Activated CD8-positive, alpha-beta memory T cell treated with anti-CD3 and anti-CD28 coated beads, Interleukin-2, amount 50 U/mL, for 24 hours (primary cell): ENCODE results near the gene PRKG1.
"Not testable (repeated sequence)": the region's sequence is repeated elsewhere in the genome, so short reads cannot be mapped to it uniquely, and the experiment has no call there.

Source experiments
- DNase-seq: peaks from one replicate; pipeline ENCODE4 v3.0.0-alpha.2; 2020; ENCODE audit errors: extremely low read depth

Gene PRKG1

DNA sequence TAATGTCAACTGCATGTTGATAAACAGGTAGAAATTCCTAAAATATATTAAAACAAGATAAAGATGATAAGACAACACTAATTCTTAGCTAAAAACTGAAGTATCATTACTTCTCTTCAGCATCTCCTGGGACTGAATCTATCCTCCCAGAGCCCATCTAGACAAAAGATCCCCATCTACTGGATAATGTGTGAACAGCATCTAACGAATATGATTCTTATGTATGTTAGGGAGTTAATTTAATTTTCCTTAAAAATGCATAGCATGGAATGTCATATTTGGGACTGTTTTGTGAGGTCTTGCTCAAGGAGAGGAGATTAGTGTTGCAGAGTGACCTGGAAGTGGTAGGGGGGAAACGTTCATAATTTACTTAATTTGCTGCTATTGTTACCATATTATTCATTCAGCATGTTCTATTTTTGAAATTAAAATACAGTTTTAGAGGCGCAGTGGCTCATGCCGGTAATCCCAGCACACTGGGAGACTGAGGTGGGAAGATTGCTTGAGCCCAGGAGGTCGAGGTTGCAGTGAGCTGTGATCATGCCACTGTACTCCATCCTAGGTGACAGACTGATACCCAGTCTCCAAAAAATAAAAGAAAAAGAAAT, 930.2 kb downstream of the PRKG1 start:
- no peak for DNase-seq

DNA sequence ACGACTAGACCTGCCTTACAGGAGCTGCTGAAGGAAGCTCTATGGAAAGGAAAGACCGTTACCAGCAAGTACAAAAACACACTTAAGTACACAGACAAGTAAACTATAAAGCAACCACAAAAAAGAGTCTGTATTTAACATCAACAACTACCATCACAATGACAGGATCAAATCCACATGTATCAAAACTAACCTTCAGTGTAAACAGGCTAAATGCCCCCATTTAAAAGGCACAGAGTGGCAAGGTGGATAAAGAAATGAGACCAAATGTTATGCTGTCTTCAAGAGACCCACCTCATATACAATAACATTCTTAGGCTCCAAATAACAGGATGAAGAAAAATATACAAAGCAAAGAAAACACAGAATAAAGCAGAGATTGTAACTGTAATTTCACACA, 932.8 kb downstream of the PRKG1 start:
- no peak for DNase-seq

DNA sequence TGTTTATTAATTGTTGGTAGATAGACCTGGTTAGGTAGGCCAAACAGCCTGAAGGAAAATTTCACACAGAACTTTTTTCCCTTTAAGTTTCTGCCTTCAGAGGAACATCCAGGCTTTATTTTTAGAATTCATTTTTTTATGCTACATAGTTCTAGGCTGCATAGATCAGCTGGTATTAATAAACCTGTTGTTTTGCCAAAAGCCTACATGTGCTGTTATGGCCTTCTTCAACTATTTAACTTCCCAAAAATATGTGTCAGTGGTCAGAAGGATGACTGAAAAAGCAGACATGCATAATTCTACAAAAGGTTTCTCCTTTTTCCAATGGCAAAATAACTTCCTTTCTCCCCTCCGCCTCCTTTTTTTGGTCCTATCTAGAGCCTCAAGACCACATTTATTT, 936.8 kb downstream of the PRKG1 start:
- DNase-seq = no peak

DNA sequence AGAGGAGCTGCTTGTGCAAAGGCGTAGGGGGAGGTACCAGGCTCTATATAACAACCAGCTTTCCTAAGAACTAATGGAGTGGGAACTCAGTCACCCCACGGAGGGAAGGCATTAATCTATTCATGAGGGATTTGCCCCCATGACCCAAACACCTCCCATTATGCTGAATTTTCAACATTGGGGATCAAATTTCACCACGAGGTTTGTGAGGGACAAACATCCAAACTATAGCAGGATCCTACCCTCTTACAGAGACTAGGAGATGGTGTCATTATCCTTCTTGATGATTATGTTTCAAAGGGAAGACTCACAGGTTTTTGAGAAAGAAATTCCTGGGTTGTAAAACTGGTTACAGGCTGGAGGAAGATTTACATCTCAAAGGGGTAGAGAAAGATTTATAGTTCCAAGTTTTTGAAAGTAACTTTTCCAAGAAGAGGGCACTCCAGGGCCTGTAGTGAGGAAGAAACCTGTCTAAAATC, 944.8 kb downstream of the PRKG1 start:
- no peak for DNase-seq

DNA sequence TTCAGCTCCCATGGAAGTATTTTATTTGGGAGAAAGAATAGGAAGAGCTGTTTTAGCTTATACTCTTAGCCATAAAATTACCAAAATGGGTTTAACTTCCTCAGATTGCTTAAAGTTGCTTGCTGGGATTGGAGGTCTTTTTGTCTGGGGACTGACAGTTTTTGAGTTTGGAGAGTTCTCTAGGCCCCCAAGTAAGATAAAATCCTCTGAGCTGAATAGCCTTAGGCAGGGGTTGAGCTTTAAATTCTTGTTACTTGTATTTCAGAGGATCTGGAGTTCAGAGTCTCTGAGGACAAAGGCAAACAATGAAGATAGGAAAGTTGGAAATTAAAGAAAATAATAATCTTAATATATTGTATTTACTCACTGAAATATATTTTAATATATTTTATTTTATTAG, 945.4 kb downstream of the PRKG1 start:
- DNase-seq = no peak

DNA sequence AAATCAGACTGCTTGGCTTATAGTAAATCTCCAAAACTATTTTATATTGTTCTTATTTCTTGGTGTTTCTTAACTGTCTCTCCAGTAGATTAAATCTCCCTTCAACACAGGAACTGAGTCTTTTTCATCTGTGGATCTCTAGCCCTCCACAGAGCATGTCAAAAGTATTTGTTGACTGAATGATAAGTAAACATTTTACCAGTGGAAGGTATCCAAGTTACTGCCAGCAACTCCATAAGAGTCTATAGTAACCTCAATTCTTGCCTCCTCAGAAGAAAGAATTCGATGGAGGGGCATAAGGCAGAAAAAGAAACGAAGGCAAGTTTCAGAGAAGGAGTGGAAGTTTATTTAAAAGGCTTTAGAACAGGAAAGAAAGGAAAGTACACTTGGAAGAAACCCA, 945.9 kb downstream of the PRKG1 start:
- no peak for DNase-seq

DNA sequence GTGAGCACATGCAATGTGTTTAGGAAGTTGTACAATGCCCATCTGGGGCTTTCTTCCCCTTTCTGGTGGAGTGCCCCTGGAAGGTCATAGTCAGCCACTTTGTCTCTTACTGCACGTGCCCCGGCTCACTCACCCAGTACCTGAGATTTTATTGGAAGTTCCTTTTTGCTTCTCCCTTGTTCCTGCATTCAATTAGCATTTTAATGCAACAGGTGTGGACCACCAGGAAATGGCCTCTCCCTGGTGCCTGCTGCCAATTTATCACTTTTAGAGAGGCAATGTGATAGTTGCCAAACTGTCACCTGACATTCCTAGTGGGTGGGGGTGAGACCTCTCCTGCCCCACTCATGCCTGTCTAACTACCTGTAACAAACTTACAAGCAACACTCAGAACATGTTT, 946.4 kb downstream of the PRKG1 start:
- no peak for DNase-seq

DNA sequence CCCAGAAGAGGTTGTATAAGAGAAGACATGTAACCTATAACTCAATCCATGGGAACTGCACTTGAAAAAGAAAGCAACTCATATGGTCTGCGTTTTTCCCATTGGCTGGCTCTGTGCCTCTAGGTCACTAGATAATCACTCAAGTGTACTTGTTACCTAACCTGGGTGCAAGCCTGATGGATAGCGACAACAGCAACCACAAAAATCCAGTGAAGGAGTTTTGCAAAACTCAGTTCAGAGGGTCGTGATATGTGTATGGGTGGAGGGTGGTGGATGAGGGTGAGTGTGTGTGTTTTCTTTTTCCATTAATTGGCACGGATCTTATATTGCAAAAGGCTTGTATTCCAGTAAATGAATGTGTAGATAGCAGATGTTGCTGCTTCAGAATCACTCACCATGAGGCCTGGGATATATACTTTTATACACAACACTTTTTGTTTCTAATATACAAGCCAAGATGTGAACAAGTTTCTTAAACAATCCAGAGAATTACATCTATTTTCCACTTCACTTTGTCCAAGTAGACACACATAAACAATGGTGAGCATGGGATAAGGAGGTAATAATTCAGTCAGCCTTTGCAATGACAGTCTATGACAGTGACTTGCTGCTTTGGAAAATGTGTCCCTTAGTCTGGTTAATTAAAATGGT, 952.9 kb downstream of the PRKG1 start:
- DNase-seq = no peak

DNA sequence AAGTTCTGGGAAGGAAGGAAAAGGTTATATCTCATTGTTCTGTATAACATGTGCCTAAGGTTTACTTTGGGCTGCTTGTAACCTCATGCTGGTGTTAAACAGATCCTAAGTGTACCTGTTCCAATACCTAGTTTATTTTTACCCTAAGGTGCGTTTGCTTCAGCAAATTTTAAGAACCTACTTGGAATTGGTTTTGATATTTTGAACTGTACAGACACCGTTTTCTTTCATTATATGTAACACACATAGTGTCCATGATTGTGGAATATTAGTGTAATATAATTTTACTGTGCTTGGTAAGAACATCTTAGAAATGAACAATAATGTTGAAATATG, 954.2 kb downstream of the PRKG1 start:
- DNase-seq = no peak

DNA sequence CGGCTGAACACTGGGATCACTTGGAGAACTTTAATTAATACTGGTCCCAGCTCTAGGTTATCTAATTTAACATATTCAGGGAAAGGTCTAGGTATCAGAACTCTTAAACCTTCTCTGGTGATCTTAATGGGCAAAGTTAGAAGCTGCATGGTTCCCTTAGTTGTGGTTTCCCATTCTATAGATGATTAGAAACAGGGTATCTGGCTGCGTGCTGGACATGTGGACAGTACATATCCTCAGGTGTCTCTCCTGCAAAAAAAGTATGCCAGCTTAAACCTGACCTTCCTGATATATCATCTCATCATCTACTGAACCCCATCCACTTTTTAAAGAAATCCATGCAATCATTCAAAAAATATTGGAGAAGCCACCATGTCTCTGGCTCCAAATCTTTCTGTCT, 955.3 kb downstream of the PRKG1 start:
- no peak for DNase-seq

DNA sequence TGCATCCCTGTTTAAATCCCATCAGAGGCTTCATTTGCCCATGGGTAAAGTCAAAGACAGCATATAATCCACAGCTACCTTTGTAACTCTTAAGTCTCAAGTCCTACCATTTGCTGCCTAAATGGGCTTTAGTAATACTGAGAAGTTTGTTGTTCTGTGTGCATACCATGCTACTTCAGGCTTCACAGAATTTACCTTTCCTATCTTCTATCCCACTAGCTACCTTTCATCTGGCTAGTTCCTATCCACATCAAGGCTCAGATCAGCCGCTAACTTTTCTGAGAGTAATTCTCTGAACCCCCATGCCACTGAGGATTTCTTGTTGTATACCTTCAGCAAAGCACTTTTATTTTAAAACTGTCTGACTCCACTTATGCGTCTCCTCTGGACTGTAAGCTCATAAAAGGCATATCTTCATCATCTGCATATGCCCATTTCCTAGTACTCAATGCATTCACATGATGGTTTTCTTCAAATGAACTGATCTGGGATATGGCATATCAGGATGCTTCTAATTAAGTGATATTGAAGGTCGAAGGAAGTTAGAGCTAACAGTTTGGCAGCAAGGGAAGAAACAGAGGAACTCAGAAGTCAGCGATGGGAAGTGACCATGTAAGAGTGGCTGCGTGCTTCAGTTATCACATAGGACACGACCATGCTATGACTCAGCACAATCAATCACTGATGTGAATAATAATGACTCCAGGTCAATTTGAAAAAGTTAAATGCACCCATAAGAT, 955.9 kb downstream of the PRKG1 start:
- no peak for DNase-seq

DNA sequence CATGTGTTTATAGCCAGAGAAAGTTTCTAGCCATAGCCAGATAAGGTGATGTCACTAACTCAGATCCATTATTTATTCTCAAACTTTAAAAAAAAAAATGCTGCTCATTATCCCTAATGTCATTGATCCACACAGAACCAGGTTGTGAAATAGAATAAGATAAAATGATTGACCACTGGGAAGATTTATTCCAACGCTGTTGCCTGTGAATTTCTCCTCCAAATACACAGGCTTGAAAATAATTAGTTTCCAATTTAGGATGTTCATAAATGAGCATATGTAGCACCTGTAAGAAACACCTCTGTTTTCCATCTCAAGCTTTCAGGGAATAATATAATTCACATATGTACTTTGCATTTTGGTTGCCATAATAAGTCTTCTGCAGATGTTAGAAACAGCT, 956.7 kb downstream of the PRKG1 start:
- DNase-seq = no peak

DNA sequence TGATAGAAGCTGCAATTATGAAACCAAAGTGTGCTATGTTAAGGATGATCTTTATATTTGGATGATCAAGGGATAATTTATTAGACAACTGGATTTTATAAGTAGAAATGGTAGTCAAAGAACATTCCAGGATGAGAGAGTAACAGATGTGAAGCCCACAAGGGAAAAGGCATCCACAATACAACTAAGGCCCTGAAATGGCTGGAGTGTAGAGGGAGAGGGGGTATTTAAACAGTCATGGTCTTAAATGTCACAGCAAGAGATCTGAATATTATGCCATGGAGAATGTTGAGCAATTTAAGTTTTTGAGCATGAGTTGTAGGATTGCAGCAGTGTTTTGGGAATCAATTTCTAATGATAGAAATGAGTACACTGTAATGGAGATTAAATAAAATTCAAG, 957.5 kb downstream of the PRKG1 start:
- DNase-seq = no peak

DNA sequence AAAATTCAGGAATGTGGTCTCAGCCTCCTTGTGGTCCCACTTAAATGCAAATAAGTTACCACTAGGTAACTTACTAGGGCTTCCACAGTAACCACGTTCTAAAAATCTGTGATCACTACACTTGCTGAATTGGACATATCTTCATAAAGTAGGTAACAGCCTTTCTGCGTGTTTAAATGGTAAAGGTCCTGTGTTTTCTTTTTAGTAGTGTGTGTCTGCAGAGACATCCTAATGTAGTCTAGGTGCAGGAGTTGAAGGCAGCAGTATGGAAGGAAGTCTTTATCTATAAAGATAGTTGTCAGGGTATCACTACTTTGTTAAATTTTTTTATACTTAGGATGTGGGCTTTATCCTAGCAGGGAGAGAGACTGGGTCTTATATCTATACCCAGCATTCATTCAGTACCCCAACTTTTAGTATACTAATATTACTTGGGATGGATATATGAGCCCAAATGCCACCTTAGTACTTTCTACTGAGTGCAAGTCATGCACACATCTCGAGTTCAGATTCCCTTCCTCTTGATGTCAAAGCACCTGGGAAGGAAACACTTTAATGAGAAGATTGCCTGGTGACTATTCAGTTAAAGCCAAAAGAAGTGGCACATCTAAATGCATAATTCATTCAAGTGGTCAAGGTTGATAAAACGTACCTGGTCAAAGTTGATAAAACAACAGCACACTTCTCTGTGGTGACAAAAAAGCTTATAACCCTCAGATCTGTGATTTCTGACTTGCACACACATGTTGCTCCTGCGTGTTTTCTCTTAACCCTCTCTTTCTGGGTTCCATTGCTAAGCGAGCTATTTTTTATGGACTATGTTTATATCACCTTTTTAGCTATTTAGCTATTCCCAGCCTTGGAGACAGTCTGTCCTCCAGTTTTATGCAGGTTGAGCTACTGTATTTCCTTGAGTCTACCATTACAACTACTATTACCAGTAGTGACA, 958.7 kb downstream of the PRKG1 start:
- DNase-seq = no peak

DNA sequence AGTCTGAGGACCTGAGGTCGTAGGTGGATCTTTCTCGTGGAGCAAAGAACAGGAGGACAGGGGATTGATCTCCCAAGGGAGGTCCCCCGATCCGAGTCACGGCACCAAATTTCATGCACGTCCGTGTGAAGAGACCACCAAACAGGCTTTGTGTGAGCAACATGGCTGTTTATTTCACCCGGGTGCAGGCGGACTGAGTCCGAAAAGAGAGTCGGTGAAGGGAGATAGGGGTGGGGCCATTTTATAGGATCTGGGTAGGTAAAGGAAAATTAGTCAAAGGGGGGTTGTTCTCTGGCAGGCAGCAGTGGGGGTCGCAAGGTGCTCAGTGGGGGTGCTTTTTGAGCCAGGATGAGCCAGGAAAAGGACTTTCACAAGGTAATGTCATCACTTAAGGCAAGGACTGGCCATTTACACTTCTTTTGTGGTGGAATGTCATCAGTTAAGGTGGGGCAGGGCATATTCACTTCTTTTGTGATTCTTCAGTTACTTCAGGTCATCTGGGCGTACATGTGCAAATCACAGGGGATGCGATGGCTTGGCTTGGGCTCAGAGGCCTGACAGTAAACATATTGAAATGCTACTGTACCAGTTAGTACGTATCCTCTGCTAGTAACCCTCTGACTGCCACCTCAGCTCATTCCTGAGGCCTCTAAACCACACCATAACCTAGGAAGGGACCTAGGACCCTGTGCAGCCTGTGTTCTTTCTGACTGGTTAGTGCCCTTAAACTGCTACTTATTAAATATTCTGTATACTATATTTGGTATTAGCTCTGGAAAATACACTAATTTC, 964.9 kb downstream of the PRKG1 start:
- DNase-seq = not testable (repeated sequence)

DNA sequence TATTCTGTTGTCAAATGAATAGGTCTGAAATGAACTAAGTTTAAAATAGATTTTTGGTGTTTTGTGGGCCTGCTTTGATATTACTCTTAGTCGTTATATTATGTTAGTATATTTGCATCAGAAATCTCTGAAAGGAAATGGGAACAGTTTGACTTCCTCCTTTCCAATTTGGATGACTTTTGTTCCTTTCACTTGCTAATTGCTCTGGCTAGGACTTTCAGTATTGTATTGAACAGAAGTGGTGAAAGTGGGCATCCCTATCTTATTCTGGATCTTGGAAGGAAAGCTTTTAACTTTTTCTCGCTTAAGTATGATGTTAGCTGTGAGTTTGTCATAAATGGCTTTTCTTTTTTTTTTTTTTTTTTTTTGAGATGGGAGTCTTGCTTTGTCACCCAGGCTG, 966.2 kb downstream of the PRKG1 start:
- no peak for DNase-seq

DNA sequence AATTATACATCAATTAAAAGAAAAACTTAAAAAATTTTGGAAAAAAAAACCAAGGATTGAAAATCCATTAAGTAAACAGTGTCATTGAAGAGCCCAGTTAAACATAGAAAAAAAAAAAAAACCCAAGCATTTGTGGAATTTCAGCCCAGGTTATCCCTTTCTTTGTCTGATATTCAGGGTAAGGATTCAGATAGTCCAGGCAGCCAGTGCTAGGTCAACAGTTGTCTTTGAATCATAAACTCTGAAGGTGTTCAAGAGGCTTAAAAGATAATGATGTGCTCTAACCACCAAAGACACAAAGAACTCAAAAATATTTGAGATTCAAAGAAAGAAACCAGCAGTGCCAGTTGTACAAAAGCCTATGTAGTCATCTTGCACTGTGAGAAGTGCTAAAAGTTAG, 969.5 kb downstream of the PRKG1 start:
- no peak for DNase-seq

DNA sequence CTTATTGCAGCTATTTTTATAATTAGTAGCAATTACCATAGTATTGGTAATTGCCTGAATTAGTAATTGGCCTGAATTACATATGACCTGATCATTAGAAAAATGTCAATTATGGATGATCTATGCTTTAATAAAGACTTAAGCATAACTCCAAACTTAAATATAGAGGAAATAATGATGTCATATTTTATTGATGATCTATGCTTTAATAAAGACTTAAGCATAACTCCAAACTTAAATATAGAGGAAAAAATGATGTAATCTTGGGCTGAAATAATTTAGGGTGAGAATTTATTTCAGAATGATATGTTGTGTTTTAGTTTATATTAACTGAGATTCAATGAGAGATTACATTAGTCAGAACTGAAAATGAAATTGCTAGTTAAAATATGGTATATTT, 973.8 kb downstream of the PRKG1 start:
- DNase-seq = no peak

DNA sequence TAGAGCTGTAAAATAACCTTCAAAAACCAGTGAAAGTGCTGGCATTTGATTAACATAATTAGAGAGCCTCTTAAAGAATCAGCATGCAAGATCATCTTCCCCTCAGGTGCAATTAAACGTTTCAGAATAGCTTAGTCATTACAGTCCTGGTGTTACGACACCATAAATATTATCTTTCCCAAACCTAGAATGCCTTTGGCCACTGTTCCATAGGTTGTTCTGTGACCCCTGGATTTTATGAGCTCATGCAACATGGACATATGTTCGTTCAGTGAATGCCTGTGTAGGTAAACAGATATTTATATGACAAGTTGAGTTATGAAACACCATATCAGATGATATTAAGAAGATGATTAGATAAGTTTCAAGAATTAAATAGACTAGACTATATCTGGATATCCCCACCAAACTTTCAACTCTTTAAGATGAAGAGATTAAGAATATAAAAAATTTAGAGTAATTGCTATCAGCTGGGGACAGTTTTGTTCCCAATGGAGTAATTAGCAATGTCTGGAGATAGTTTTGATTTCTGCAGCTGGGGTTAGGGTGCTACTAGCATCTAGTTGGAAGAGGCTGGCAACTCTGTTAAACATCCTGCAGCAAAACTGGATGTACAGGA, 976.3 kb downstream of the PRKG1 start:
- no peak for DNase-seq

DNA sequence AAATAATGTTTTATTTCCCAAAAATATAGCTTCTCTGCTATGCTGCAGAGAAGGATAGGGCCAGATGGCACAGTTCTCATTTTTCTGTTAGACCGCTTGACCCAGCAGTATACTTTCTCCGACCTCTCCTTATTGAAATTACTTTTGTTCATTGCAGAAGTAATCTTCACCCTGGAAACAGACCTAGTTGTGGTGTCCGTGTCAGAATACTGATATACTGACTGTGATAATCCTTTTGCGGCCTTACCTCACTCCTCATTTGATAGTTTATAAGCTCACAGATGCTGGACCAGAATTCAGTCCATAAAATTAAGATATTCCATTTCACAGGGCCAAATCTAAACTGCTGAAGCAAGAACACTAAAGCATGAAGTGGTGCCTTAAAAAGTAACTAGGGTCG, 979.2 kb downstream of the PRKG1 start:
- no peak for DNase-seq

DNA sequence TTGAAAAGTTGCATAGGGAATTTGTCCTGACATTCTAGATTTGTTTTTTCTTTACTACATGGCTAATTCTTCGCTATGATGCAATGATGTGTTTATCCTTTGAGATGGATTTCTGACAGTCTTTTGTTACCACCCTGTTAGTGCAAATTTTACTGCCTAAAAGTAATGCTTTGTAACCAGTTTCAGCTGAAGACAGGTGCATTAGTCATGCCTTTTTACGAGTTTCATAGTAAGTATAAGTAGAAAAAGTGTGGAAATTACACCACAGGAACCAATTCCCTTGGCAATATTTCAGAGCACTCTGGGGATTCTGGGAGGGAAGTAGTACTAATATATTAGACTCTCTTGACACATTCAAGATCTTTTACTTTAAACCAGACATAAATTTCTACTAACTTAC, 982.0 kb downstream of the PRKG1 start:
- no peak for DNase-seq
